ENCODE results near the gene MTHFD1L. TPM values are rescaled to one million over a fixed set of nuclear protein-coding genes. Genes with fewer than 3 reads are reported as not detected.

The MTHFD1L gene
- total RNA-seq, 2 donors from 2014 or later, result 58.0 to 107 TPM

- no peaks in the 10 kb centered on the region for H3K27me3 Mint-ChIP-seq
- peaks cover 66% of the 10 kb centered on the region for H3K36me3 Mint-ChIP-seq (ENCODE audit: low read depth)
- no peak overlapping the region for H3K27ac Mint-ChIP-seq
- H3K4me1 Mint-ChIP-seq, result peaks cover 26% of the 10 kb centered on the region
- no peak for ATAC-seq (replicated peaks)
- no peaks in the 10 kb centered on the region for H3K9me3 Mint-ChIP-seq
- H3K4me3 Mint-ChIP-seq, result no peak overlapping the region
These were observed 142.4 kb downstream of the MTHFD1L start for GRCh38 chr6:151007922-151008321.

GRCh38 chr6:151008425-151008824 lies 142.9 kb downstream of the MTHFD1L start:
- no peak overlapping the region for H3K4me3 Mint-ChIP-seq
- peaks cover 68% of the 10 kb centered on the region for H3K36me3 Mint-ChIP-seq (ENCODE audit: low read depth)
- H3K27ac Mint-ChIP-seq, result no peak overlapping the region
- no peaks in the 10 kb centered on the region for H3K9me3 Mint-ChIP-seq
- H3K27me3 Mint-ChIP-seq, result no peaks in the 10 kb centered on the region
- ATAC-seq (replicated peaks), result no peak
- H3K4me1 Mint-ChIP-seq, result peaks cover 26% of the 10 kb centered on the region

DNA sequence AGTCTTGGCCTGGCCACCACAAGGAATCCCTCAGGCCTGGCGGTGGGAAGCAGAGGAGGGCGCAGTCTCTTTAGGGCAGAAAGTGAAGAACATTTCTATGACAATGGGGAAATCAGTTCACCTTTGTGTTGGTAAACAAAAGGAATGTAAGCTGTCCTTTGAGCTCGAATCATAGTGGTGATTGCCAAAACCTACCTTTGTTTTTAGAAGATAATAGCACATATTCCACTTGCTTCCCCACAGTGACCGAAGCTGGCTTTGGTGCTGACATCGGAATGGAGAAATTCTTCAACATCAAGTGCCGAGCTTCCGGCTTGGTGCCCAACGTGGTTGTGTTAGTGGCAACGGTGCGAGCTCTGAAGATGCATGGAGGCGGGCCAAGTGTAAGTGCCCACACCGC lies 144.1 kb downstream of the MTHFD1L start:
- no peak for ATAC-seq (replicated peaks)
- Mint-ChIP-seq H3K4me1 (peaks cover 21% of the 10 kb centered on the region), H3K4me3 (no peak overlapping the region), H3K36me3 (ENCODE audit: low read depth) (peaks cover 64% of the 10 kb centered on the region), H3K9me3 (no peaks in the 10 kb centered on the region), H3K27ac (no peak overlapping the region), H3K27me3 (no peaks in the 10 kb centered on the region)

- Mint-ChIP-seq H3K9me3 (no peaks in the 10 kb centered on the region), H3K4me1 (peaks cover 18% of the 10 kb centered on the region), H3K27me3 (no peaks in the 10 kb centered on the region), H3K36me3 (ENCODE audit: low read depth) (peaks cover 63% of the 10 kb centered on the region), H3K4me3 (no peak overlapping the region), H3K27ac (no peak overlapping the region)
- no peak for ATAC-seq (replicated peaks)
These were observed 144.6 kb downstream of the MTHFD1L start for GRCh38 chr6:151010071-151010470.

DNA sequence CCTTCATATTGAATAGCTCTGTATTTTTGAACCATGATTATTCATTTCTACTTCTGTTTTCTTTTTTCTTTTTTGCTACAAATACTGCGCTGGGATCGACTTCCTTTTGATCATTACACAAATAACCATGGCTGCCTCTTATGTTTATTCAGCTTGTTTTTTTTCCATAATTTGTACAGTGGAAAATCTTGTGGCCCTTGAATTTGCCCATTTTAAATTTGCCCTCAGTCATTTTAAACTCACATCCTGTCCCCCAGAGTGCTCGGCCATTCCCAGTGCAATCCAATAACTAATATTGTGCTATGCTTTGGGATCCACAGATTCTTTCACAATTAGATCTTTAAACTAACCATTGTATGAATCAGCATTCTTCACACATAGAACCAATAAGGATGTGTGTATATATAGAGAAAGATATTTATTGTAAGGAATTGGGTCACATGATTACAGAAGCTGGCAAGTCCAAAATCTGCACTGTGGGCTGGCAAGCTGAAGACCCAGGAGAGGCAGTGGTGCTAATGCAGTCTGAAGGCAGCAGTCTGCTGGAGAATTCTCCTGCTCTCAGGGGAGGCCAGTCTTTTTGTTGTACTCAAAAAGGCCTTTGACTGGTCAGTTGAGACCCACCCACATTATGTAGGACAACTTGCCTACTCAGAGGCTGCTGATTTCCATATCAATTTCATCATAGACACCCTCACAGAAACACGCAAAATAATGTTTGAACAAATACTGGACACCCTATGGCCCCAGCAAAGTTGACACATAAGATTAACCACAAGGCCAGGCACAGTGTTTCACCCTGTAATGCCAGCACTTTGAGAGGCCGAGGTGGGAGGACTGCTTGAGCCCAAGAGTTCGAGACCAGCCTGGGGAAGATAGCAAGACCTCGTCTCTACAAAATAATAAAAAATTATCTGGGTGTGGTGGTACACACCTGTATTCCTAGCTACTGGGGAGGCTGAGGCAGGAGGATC lies 147.1 kb downstream of the MTHFD1L start:
- no peaks in the 10 kb centered on the region for H3K9me3 Mint-ChIP-seq
- H3K27me3 Mint-ChIP-seq, result no peaks in the 10 kb centered on the region
- no peak for ATAC-seq (replicated peaks)
- H3K4me1 Mint-ChIP-seq, result no peaks in the 10 kb centered on the region
- H3K27ac Mint-ChIP-seq, result peak overlapping the region; percentile 36
- no peak overlapping the region for H3K4me3 Mint-ChIP-seq
- H3K36me3 Mint-ChIP-seq (ENCODE audit: low read depth), result peaks cover 46% of the 10 kb centered on the region

- peak; percentile 50 for ATAC-seq (replicated peaks)
- Mint-ChIP-seq H3K36me3 (ENCODE audit: low read depth) (peaks cover 34% of the 10 kb centered on the region), H3K4me3 (no peak overlapping the region), H3K4me1 (no peaks in the 10 kb centered on the region), H3K27me3 (no peaks in the 10 kb centered on the region), H3K9me3 (no peaks in the 10 kb centered on the region), H3K27ac (peak overlapping the region; percentile 23)
These were observed 149.1 kb downstream of the MTHFD1L start for GRCh38 chr6:151014404-151015100.

DNA sequence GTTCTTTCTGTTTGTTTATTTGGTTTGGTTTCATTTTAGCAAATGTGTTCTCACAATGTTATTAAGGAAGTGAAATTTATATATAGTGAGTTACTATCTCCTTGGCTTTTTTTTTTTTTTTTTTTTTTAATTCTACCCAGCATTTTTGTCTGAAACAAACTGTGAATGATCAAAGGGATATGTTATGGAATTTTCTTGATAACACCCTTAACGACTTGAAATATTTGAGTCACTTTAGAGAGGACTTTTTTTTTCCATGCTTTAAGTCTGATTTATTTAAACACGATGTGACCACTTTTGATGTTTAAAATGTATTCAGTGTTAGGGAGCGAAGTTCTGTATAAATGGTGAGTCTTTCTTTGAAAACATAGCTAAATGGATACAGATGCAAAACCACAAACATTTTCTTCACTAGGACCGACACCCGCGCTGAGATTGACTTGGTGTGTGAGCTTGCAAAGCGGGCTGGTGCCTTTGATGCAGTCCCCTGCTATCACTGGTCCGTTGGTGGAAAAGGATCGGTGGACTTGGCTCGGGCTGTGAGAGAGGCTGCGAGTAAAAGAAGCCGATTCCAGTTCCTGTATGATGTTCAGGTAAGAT lies 149.7 kb downstream of the MTHFD1L start:
- Mint-ChIP-seq H3K9me3 (no peaks in the 10 kb centered on the region), H3K27ac (no peak overlapping the region), H3K4me1 (no peaks in the 10 kb centered on the region), H3K4me3 (no peak overlapping the region), H3K36me3 (ENCODE audit: low read depth) (peaks cover 27% of the 10 kb centered on the region), H3K27me3 (no peaks in the 10 kb centered on the region)
- no peak for ATAC-seq (replicated peaks)

DNA sequence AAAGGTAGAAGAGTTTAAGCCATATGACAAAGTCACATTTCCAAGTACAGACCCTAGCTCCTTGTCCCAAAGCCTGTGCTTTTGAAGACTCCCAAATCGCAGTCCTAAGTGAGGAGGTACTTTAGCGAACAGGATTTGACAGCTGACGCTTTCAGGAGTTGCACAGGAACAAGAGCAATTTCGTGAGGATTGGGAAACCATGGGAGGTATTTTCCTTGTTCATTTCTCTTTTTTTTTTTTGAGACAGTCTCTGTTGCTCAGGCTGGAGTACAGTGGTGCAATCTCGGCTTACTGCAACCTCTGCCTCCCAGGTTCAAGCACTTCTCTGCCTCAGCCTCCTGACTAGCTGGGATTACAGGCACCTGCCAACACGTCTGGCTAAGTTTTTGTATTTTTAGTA lies 150.6 kb downstream of the MTHFD1L start:
- Mint-ChIP-seq H3K36me3 (ENCODE audit: low read depth) (peaks cover 20% of the 10 kb centered on the region), H3K9me3 (no peaks in the 10 kb centered on the region), H3K27me3 (no peaks in the 10 kb centered on the region), H3K4me3 (no peak overlapping the region), H3K4me1 (no peaks in the 10 kb centered on the region), H3K27ac (no peak overlapping the region)
- ATAC-seq (replicated peaks), result no peak

DNA sequence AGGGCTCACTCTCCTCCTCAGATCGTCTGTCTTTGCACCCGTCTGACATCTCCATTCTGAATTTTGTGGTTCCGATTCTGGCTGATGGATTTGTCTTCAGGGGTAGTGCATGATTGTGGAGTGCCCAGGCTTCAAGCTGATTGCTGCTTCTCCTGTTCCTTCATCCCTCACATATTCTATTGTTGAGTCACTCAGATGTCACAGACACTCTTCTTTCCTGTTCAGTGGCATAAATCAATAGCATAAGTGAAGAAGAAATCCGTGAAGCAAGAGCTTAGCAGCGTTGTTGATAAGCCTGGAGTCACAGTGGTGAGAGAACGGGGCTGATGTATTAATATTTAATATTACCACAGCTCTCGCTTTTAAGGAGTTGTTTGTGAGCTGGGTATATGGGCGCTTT lies 152.5 kb downstream of the MTHFD1L start:
- Mint-ChIP-seq H3K4me1 (no peaks in the 10 kb centered on the region), H3K36me3 (ENCODE audit: low read depth) (peaks cover 1% of the 10 kb centered on the region), H3K27me3 (no peaks in the 10 kb centered on the region), H3K9me3 (no peaks in the 10 kb centered on the region), H3K27ac (no peak overlapping the region), H3K4me3 (no peak overlapping the region)
- ATAC-seq (replicated peaks), result no peak

DNA sequence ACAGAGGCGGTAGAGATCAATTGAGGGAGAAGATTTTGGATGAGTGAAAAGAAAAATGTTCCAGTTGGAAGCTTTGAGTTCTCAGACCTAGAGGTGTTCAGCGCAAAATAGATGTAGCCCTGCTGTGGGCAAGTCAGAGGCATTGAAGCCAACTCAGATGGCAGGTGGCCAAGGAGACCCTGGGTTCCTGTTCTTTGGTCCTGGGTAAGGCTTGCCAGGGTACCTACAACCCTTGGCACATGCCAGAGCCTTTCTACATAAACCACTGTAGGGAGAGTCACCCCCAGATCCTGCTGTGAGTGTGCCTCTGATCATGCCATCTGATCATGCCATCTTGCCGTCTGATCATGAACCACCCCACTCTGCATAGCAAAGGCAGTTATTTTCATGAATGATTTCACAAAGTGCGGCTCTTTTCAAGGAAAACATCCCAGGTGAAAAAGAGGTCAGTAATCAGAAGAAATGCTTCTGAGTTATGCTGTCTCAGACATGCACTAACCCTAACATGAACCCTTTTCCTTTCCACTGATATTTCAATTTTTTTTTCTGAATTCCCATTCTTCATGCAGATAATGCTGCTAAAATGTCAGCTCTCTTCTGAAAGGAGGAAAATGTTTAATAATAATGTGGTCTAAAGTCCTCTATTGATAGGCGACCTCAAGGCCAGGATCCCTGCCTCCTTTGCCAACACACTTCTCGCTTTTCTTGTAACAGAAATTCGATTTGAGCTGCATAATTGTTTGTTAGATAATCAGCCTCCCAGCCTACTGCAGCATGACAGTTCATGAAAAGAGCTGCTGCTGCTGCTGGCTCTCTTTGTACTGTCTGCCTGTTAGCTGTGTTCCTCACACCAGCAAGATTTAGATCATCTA lies 153.6 kb downstream of the MTHFD1L start:
- Mint-ChIP-seq H3K36me3 (ENCODE audit: low read depth) (no peaks in the 10 kb centered on the region), H3K4me3 (no peak overlapping the region), H3K27me3 (no peaks in the 10 kb centered on the region), H3K4me1 (no peaks in the 10 kb centered on the region), H3K9me3 (no peaks in the 10 kb centered on the region), H3K27ac (no peak overlapping the region)
- ATAC-seq (replicated peaks), result no peak

DNA sequence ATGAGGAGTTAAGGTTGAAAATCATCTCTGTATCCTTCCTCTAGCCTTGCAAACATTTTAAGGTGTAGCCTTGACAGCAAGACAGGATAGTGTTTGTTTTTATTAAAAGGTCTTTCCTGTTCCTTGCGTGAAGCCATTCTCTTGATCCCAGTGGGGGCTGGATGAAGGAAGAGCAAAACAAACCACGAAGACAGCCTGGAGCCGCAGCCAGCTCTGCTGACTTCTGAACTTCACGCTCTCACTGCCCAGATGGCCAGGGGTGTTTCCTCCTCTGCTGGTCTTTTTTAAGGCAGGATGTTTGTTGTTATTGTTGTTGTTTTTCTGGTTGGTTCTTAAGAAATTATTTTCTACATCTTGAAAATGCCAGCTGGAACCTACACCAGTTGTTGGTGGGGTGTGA lies 156.4 kb downstream of the MTHFD1L start:
- Mint-ChIP-seq H3K9me3 (no peaks in the 10 kb centered on the region), H3K4me1 (no peaks in the 10 kb centered on the region), H3K36me3 (ENCODE audit: low read depth) (peaks cover 2% of the 10 kb centered on the region), H3K27ac (no peak overlapping the region), H3K4me3 (no peak overlapping the region), H3K27me3 (no peaks in the 10 kb centered on the region)
- no peak for ATAC-seq (replicated peaks)

DNA sequence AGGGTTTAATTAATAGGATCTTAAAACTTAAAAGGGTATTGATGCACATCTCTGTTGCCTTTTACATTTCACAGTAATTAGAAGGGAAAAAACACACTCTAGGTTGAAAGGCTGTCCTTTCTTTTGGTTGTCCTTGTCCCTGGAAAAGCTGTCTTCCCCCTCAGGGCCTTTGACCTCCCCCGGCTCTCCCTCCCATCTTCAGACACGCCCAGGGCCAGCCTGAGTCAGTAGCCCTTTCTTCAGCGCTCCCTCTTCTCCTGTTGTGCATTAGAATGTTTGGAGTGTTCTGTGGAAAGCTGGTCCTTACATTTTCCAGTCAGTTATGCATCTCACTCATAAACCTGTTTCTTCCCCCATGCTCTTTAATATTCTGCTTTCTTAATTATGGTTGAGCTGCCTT lies 157.0 kb downstream of the MTHFD1L start:
- peaks cover 8% of the 10 kb centered on the region for H3K36me3 Mint-ChIP-seq (ENCODE audit: low read depth)
- no peaks in the 10 kb centered on the region for H3K4me1 Mint-ChIP-seq
- ATAC-seq (replicated peaks), result no peak
- no peaks in the 10 kb centered on the region for H3K9me3 Mint-ChIP-seq
- H3K4me3 Mint-ChIP-seq, result no peak overlapping the region
- H3K27me3 Mint-ChIP-seq, result no peaks in the 10 kb centered on the region
- no peak overlapping the region for H3K27ac Mint-ChIP-seq

DNA sequence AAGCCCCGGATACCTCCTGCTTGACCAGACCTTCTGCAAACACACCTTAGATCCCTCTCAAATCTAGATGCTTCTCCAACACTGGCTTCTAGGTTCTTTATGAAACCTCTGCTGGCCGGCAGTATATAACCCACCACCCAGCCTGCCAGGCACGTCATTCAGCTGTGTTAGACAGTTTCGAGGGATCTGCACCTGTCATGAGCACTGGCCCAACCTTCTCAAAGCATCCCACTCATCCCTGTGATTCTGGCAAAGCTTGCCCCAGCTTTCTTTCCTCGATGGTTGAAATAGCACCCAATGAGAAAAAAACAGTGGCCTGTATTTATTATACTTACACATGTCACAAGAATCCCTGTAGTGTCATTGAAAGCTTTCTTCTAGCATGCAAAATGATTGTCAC lies 157.8 kb downstream of the MTHFD1L start:
- Mint-ChIP-seq H3K9me3 (no peaks in the 10 kb centered on the region), H3K36me3 (ENCODE audit: low read depth) (peaks cover 15% of the 10 kb centered on the region), H3K27me3 (no peaks in the 10 kb centered on the region), H3K4me1 (peaks cover 3% of the 10 kb centered on the region), H3K27ac (no peak overlapping the region), H3K4me3 (no peak overlapping the region)
- no peak for ATAC-seq (replicated peaks)

DNA sequence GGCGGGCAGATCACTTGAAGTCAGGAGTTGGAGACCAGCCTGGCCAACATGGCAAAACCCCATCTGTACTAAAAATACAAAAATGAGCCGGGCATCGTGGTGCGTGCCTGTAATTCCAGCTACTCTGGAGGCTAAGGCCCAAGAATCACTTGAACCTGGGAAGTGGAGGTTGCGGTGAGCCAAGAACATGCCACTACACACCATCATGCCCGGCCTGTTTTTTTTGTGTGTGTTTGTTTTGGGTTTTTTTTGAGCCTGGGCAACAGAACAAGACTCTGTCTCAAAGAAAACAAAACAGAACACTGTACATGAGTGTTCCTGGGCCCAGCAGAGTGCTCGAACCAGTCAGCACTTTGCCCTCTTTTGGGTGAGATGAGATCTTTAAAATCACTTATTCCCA lies 159.1 kb downstream of the MTHFD1L start:
- H3K36me3 Mint-ChIP-seq (ENCODE audit: low read depth), result peaks cover 21% of the 10 kb centered on the region

More for the DNA sequence above, 159.1 kb downstream of the MTHFD1L start:
- no peak for ATAC-seq (replicated peaks)
- Mint-ChIP-seq H3K9me3 (no peaks in the 10 kb centered on the region), H3K4me1 (peaks cover 6% of the 10 kb centered on the region), H3K27me3 (no peaks in the 10 kb centered on the region), H3K4me3 (no peak overlapping the region), H3K27ac (no peak overlapping the region)

All from activated T-helper 17 cell treated with anti-CD3 and anti-CD28 coated beads, Interleukin-2, amount 50 U/mL, for 72 hours (primary cell).